B cell (primary cell): ENCODE measurements around the gene DMRTA1. TPM values are rescaled to one million over a fixed set of nuclear protein-coding genes. Genes with fewer than 3 reads are reported as not detected.

Source experiments
- ATAC-seq: fragments of 200-7000 bp; cut with Tn5 transposase; one replicate; pipeline ENCODE4 v1.10.0; 2021; ENCODE audit warnings: low read depth, mild to moderate bottlenecking, moderate number of reproducible peaks, moderate library complexity
- CTCF ChIA-PET: fragments of 350-600 bp; sonication (Branson Sonifier 250); formaldehyde crosslinking; loops from one replicate; lab custom pipeline; 2021; ENCODE audit warnings: antibody characterized with exemption, inconsistent platforms; lab: Charles Lee
- POLR2A ChIA-PET: fragments of 350-600 bp; sonication (Branson Sonifier 250); formaldehyde crosslinking; loops from one replicate; lab custom pipeline; 2021; ENCODE audit warnings: antibody characterized with exemption; lab: Charles Lee
- DNase-seq: peaks from one replicate; pipeline ENCODE4 v3.0.0; 2013
- H2AFZ ChIP-seq: 2 replicates; pipeline ENCODE4 v1.6.1; 2012; ENCODE audit warnings: mild to moderate bottlenecking, low read depth, low read length; ENCODE audit not compliant: insufficient read depth, poor library complexity, severe bottlenecking
- H3K27ac ChIP-seq, 2 donors: 1 replicate in 1 of 2; 2 replicates in 1 of 2; pipeline ENCODE4 v1.5.1; 2012 to 2013; ENCODE audit warnings: low read length in 2 of 2, mild to moderate bottlenecking in 2 of 2, moderate library complexity in 1 of 2
- H3K27me3 ChIP-seq, 4 experiments: fragments of 200-600 bp in 1 of 4; sonication (generic) in 1 of 4; replicated peaks in 1 of 4; 1 replicate in 2 of 4; 2 replicates in 2 of 4; pipeline versions ENCODE4 v1.6.1 to v1.7.0; 2013 to 2016; ENCODE audit warnings: low read length in 3 of 4, mild to moderate bottlenecking in 2 of 4, mixed read lengths in 1 of 4, moderate library complexity in 1 of 4; ENCODE audit not compliant: insufficient read depth in 4 of 4, control insufficient read depth in 3 of 4; ENCODE audit errors: control extremely low read depth in 1 of 4
- H3K36me3 ChIP-seq, 2 experiments: replicated peaks in 1 of 2; 1 replicate in 1 of 2; 2 replicates in 1 of 2; pipeline versions ENCODE4 v1.6.1 to v1.7.1; 2013; ENCODE audit warnings: low read length in 1 of 2; ENCODE audit not compliant: insufficient read depth in 2 of 2, control insufficient read depth in 1 of 2; ENCODE audit errors: control extremely low read depth in 1 of 2, extremely low read depth in 1 of 2
- H3K4me1 ChIP-seq, 2 donors: fragments of 200-600 bp in 1 of 2; sonication (generic) in 1 of 2; 1 replicate in 1 of 2; 2 replicates in 1 of 2; pipeline versions ENCODE4 v1.5.1 to v1.6.1; 2013 to 2017; ENCODE audit warnings: low read length in 2 of 2; ENCODE audit not compliant: control insufficient read depth in 2 of 2, insufficient read depth in 2 of 2
- H3K4me2 ChIP-seq: replicated peaks from 2 replicates; pipeline ENCODE3; 2012; ENCODE audit warnings: mild to moderate bottlenecking, low read depth, low read length; ENCODE audit not compliant: poor library complexity, severe bottlenecking
- H3K4me3 ChIP-seq, 5 experiments: fragments of 200-600 bp in 1 of 5; sonication (generic) in 1 of 5; 1 replicate in 3 of 5; 2 replicates in 2 of 5; pipeline versions ENCODE4 v1.5.1 to v1.7.0; 2011 to 2016; ENCODE audit warnings: low read length in 4 of 5, mild to moderate bottlenecking in 4 of 5, low read depth in 2 of 5, control low read depth in 1 of 5, moderate library complexity in 1 of 5; ENCODE audit not compliant: insufficient read depth in 1 of 5; ENCODE audit errors: control extremely low read depth in 1 of 5, extremely low read depth in 1 of 5
- H3K79me2 ChIP-seq: fragments of 200-600 bp; sonication (generic); one replicate; pipeline ENCODE4 v1.6.0; 2016; ENCODE audit warnings: low read length; ENCODE audit not compliant: control insufficient read depth, insufficient read depth
- H3K9ac ChIP-seq: fragments of 200-600 bp; sonication (generic); 2 replicates; pipeline ENCODE4 v1.6.1; 2017; ENCODE audit warnings: mild to moderate bottlenecking, low read length, moderate library complexity
- H3K9me3 ChIP-seq, 3 donors: one replicate each; pipeline versions ENCODE4 v1.6.1 to v1.7.1; 2013; ENCODE audit warnings: low read length in 2 of 3; ENCODE audit not compliant: control insufficient read depth in 2 of 3, insufficient read depth in 1 of 3; ENCODE audit errors: control extremely low read depth in 1 of 3
- H4K20me1 ChIP-seq: 2 replicates; pipeline ENCODE4 v1.6.0; 2012; ENCODE audit warnings: mild to moderate bottlenecking, low read length; ENCODE audit not compliant: insufficient read depth, control insufficient read depth, poor library complexity, severe bottlenecking
- H3K27ac Mint-ChIP-seq: one replicate; pipeline ENCODE4 v1.8.0; 2021; ENCODE audit warnings: mixed read lengths
- H3K27me3 Mint-ChIP-seq: one replicate; pipeline ENCODE4 v1.8.0; 2021; ENCODE audit warnings: mixed read lengths
- H3K4me1 Mint-ChIP-seq: one replicate; pipeline ENCODE4 v1.8.0; 2021; ENCODE audit warnings: mixed read lengths
- H3K4me3 Mint-ChIP-seq: one replicate; pipeline ENCODE4 v1.8.0; 2021; ENCODE audit warnings: mixed read lengths
- H3K9me3 Mint-ChIP-seq: one replicate; pipeline ENCODE4 v1.8.0; 2022; ENCODE audit warnings: mixed read lengths; ENCODE audit not compliant: insufficient read depth
- EZH2 ChIP-seq: IDR thresholded peaks from 2 replicates; pipeline ENCODE4 v1.6.1; 2012; ENCODE audit warnings: borderline replicate concordance, low read depth, mild to moderate bottlenecking, moderate library complexity, low read length; ENCODE audit not compliant: insufficient read depth, poor library complexity, severe bottlenecking
- WGBS: methylation state at CpG from one replicate; pipeline ENCODE4 v1.1.5; 2013; ENCODE audit warnings: missing lambda C conversion rate; ENCODE audit not compliant: insufficient coverage; 5-methylcytosine and 5-hydroxymethylcytosine counted together
- intact Hi-C: fragments of 100-400 bp; cut with micrococcal nuclease; formaldehyde crosslinking; loops from one replicate; pipeline ENCODE4 v1.10.0; 2022
- polyA minus RNA-seq: library from RNA; depleted of rRNA, polyadenylated mRNA; stranded (reverse); fragments of >200 nt; gene quantifications from 2 replicates; pipeline ENCODE4 v1.2.3, GENCODE V29; 2012
- polyA plus RNA-seq: library from polyadenylated mRNA; depleted of rRNA; stranded (reverse); fragments of >200 nt; gene quantifications from 2 replicates; pipeline ENCODE4 v1.2.3, GENCODE V29; 2012
- total RNA-seq, 2 donors: library from RNA; stranded (reverse); fragments of 120-200 nt in 1 of 2; gene quantifications; 1 replicate in 1 of 2; 2 replicates in 1 of 2; pipeline versions ENCODE4 v1.2.3 to v1.2.4, GENCODE V29; 2013 to 2022
- TF ChIP-seq, protein P1 (sequence below): fragments of 200-600 bp; IDR thresholded peaks from one replicate; pipeline ENCODE4 v1.8.0; 2022; ENCODE audit warnings: antibody characterized with exemption, mild to moderate bottlenecking

Gene DMRTA1, protein sequence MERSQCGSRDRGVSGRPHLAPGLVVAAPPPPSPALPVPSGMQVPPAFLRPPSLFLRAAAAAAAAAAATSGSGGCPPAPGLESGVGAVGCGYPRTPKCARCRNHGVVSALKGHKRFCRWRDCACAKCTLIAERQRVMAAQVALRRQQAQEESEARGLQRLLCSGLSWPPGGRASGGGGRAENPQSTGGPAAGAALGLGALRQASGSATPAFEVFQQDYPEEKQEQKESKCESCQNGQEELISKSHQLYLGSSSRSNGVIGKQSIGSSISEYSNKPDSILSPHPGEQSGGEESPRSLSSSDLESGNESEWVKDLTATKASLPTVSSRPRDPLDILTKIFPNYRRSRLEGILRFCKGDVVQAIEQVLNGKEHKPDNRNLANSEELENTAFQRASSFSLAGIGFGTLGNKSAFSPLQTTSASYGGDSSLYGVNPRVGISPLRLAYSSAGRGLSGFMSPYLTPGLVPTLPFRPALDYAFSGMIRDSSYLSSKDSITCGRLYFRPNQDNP
- not detected in 2 replicates for total RNA-seq
- total RNA-seq (2013): under 0.01 TPM
- polyA plus RNA-seq: not detected in 2 replicates
- not detected in 2 replicates for polyA minus RNA-seq

DNA sequence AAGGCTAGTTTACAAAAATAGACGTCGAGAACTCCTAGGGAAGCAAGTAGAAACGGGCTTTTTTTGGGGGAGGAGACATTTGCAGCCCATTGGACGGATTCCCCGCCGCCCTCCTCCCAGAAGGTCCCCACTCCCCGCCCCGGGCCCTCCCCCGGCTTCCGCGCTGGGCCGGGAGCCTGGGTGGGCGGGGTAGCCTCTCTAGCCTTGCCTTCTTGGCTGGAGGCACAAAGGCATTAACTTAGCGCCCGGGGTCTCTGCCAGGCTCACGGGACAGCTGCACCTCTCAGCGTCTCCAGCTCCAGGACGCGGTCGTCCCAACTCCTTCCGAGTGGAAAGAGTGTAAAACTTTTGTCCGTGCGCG lies at the start of gene DMRTA1:
DMRTA1 (plus strand) TSS at position 236 of the 361 bp plus-strand sequence. CDS start 242 bp downstream, outside the sequence.
- TF ChIP-seq EZH2: no peak
- TF ChIP-seq, protein P1, sequence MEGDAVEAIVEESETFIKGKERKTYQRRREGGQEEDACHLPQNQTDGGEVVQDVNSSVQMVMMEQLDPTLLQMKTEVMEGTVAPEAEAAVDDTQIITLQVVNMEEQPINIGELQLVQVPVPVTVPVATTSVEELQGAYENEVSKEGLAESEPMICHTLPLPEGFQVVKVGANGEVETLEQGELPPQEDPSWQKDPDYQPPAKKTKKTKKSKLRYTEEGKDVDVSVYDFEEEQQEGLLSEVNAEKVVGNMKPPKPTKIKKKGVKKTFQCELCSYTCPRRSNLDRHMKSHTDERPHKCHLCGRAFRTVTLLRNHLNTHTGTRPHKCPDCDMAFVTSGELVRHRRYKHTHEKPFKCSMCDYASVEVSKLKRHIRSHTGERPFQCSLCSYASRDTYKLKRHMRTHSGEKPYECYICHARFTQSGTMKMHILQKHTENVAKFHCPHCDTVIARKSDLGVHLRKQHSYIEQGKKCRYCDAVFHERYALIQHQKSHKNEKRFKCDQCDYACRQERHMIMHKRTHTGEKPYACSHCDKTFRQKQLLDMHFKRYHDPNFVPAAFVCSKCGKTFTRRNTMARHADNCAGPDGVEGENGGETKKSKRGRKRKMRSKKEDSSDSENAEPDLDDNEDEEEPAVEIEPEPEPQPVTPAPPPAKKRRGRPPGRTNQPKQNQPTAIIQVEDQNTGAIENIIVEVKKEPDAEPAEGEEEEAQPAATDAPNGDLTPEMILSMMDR: no peak
- H3K4me2 ChIP-seq: peak within 1 kb of the TSS; percentile 88
- intact Hi-C loops: no loop called here
- no peak within 1 kb of the TSS for H3K27ac ChIP-seq
- H3K9me3 ChIP-seq: peaks cover 0 to 5% (median 2%) of the 10 kb centered on the region in 3 donors
- H2AFZ ChIP-seq: peak within 1 kb of the TSS; percentile 70
- Mint-ChIP-seq H3K27me3 (peaks cover 57% of the 10 kb centered on the region), H3K9me3 (peaks cover 1% of the 10 kb centered on the region), H3K4me3 (peak within 1 kb of the TSS; percentile 84), H3K27ac (no peak within 1 kb of the TSS), H3K4me1 (peaks cover 12% of the 10 kb centered on the region)
- peaks cover 11 to 20% of the 10 kb centered on the region in 2 donors for H3K4me1 ChIP-seq
- WGBS: 6% methylated on average over 24 of the region's 24 CpGs
- CTCF ChIA-PET: interaction anchor here (1.2 to 1.7 kb wide), 3 partner anchors 203 to 635 kb away, joined by 3 to 6 read pairs (median 5); no protein-coding TSS in a partner anchor
- POLR2A ChIA-PET: no interaction called here
- ATAC-seq: peak; percentile 28
- H3K79me2 ChIP-seq: no peaks in the 10 kb centered on the region
- H3K27me3 ChIP-seq: peaks cover 0 to 41% (median 23%) of the 10 kb centered on the region in 4 experiments
- DNase-seq: no peak
- H3K4me3 ChIP-seq: peak within 1 kb of the TSS in 4 of 5 experiments; percentile 21 to 57 (median 46)
- no peaks in the 10 kb centered on the region for H3K36me3 ChIP-seq
- no peaks in the 10 kb centered on the region for H4K20me1 ChIP-seq
- peak within 1 kb of the TSS; percentile 57 for H3K9ac ChIP-seq

DNA sequence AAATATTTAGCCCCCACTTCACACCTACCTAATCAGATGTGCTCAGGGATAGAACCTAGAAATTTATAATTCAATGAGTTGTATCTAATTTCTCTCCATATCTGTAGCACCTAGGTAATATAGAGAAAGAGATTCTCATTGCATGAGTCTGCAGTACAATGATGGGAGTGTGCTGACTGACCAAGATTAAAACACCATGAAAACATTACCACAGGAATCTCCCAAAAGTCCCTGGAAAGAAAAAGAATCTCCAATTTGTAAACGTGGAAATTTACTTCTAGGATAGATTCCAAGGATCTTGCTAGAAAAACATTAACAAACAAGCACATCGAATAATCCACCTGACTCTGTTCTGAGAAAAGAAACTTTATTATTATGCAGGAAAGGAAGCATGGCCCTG lies 45.0 kb upstream of the DMRTA1 start:
- DNase-seq (no peak), ATAC-seq (no peak)
- Histone ChIP-seq H3K9me3 (peaks cover 0 to 7% (median 0%) of the 10 kb centered on the region in 3 donors), H4K20me1 (no peaks in the 10 kb centered on the region), H3K36me3 (no peaks in the 10 kb centered on the region), H3K4me3 (no peak overlapping the region), H3K4me1 (no peaks in the 10 kb centered on the region), H3K4me2 (no peak overlapping the region), H3K9ac (no peak overlapping the region), H2AFZ (no peak overlapping the region), H3K79me2 (no peaks in the 10 kb centered on the region), H3K27me3 (no peaks in the 10 kb centered on the region), H3K27ac (no peak overlapping the region)
- ChIA-PET CTCF (no interaction called here), POLR2A (no interaction called here)
- TF ChIP-seq, protein P1: no peak
- TF ChIP-seq EZH2: no peak
- no CpG with 5 or more reads among the region's 2 CpGs for WGBS
- Mint-ChIP-seq H3K27ac (no peak overlapping the region), H3K4me1 (no peaks in the 10 kb centered on the region), H3K4me3 (no peak overlapping the region), H3K27me3 (no peaks in the 10 kb centered on the region), H3K9me3 (no peaks in the 10 kb centered on the region)
- intact Hi-C loops: no loop called here
